Endothelial cell of umbilical vein (primary cell): Measurements from ENCODE around the gene SCAPER. TPM values are rescaled to one million over a fixed set of nuclear protein-coding genes. Genes with fewer than 3 reads are reported as not detected.

Source experiments
- BruUV-seq: library from RNA; stranded (reverse); fragments of 400-500 nt; replicated peaks from 2 replicates; lab custom pipeline; 2021; lab: Mats Ljungman, UMichigan
- CTCF ChIA-PET: fragments of 300-600, 350-600 bp; sonication (Branson Sonifier 250); formaldehyde crosslinking; loops from one replicate; lab custom pipeline; 2021; ENCODE audit warnings: antibody characterized with exemption, inconsistent platforms; lab: Charles Lee
- POLR2A ChIA-PET: fragments of 300-600, 350-600 bp; sonication (Branson Sonifier 250); formaldehyde crosslinking; loops from one replicate; lab custom pipeline; 2021; ENCODE audit warnings: antibody characterized with exemption, inconsistent platforms; lab: Charles Lee
- DNase-seq: peaks from one replicate; pipeline ENCODE4 v3.0.0-alpha.2; 2011; ENCODE audit warnings: low read depth, low spot score
- FAIRE-seq: peaks from 2 replicates; lab custom pipeline; 2011; peaks lifted over from hg19 to GRCh38; lab: Jason Lieb, UNC
- H2AFZ ChIP-seq: 2 replicates; pipeline ENCODE4 v1.6.0; 2012; ENCODE audit warnings: low read depth, low read length, control low read depth, inconsistent platforms
- H3K27ac ChIP-seq: 2 replicates; pipeline ENCODE4 v1.5.1; 2011; ENCODE audit warnings: low read depth, mild to moderate bottlenecking, control low read depth, low read length, moderate library complexity; ENCODE audit not compliant: insufficient read depth
- H3K27me3 ChIP-seq, 2 experiments: 2 replicates each; pipeline versions ENCODE4 v1.6.0 to v1.6.1; 2011; ENCODE audit warnings: low read length in 2 of 2, mixed read lengths in 1 of 2; ENCODE audit not compliant: control insufficient read depth in 2 of 2, insufficient read depth in 2 of 2
- H3K36me3 ChIP-seq, 2 experiments: 2 replicates in 1 of 2; 3 replicates in 1 of 2; pipeline ENCODE4 v1.5.1; 2011; ENCODE audit warnings: low read length in 2 of 2, mild to moderate bottlenecking in 1 of 2, moderate library complexity in 1 of 2; ENCODE audit not compliant: control insufficient read depth in 2 of 2, insufficient read depth in 2 of 2; ENCODE audit errors: extremely low read depth in 1 of 2
- H3K4me1 ChIP-seq: 3 replicates; pipeline ENCODE4 v1.5.1; 2011; ENCODE audit warnings: mild to moderate bottlenecking, low read length; ENCODE audit not compliant: control insufficient read depth, insufficient read depth; ENCODE audit errors: extremely low read depth
- H3K4me2 ChIP-seq: 2 replicates; pipeline ENCODE4 v1.6.1; 2011; ENCODE audit warnings: low read length, control low read depth, mixed read lengths; ENCODE audit not compliant: insufficient read depth
- H3K4me3 ChIP-seq, 3 experiments: fragments of 200-600 bp in 1 of 3; sonication (generic), shearing (Covaris generic) in 1 of 3; replicated peaks in 1 of 3; 2 replicates each; pipeline ENCODE4 v1.5.1; 2011 to 2016; ENCODE audit warnings: control low read depth in 3 of 3, low read length in 3 of 3, mild to moderate bottlenecking in 2 of 3, inconsistent platforms in 1 of 3, low read depth in 1 of 3, moderate library complexity in 1 of 3; ENCODE audit not compliant: insufficient read depth in 1 of 3
- H3K79me2 ChIP-seq: 2 replicates; pipeline ENCODE4 v1.6.0; 2012; ENCODE audit warnings: low read length, inconsistent platforms; ENCODE audit not compliant: control insufficient read depth, insufficient read depth
- H3K9ac ChIP-seq: replicated peaks from 2 replicates; pipeline ENCODE3; 2011; ENCODE audit warnings: low read length, control low read depth; ENCODE audit not compliant: insufficient read depth; ENCODE audit errors: extremely low read depth
- H3K9me1 ChIP-seq: replicated peaks from 3 replicates; pipeline ENCODE4 v1.6.0; 2011; ENCODE audit warnings: mild to moderate bottlenecking, low read length; ENCODE audit not compliant: control insufficient read depth, insufficient read depth; ENCODE audit errors: extremely low read depth
- H3K9me3 ChIP-seq: replicated peaks from 2 replicates; pipeline ENCODE4 v1.5.1; 2012; ENCODE audit warnings: low read length, inconsistent platforms; ENCODE audit not compliant: control insufficient read depth, insufficient read depth
- H4K20me1 ChIP-seq: replicated peaks from 2 replicates; pipeline ENCODE3; 2011; ENCODE audit warnings: mild to moderate bottlenecking, low read length; ENCODE audit not compliant: control insufficient read depth, insufficient read depth; ENCODE audit errors: extremely low read depth
- EZH2 ChIP-seq: IDR thresholded peaks from 2 replicates; pipeline ENCODE4 v1.6.1; 2012; ENCODE audit warnings: borderline replicate concordance, low read depth, mild to moderate bottlenecking, moderate library complexity, low read length, inconsistent platforms; ENCODE audit not compliant: severe bottlenecking
- FOS ChIP-seq: IDR thresholded peaks from 2 replicates; pipeline ENCODE4 v1.6.1; 2011; ENCODE audit warnings: mild to moderate bottlenecking, low read length, moderate library complexity, borderline replicate concordance; ENCODE audit not compliant: insufficient read depth
- GATA2 ChIP-seq: IDR thresholded peaks from 2 replicates; pipeline ENCODE4 v1.7.0; 2011; ENCODE audit warnings: low read depth, mild to moderate bottlenecking, moderate library complexity, mixed read lengths, low read length; ENCODE audit not compliant: insufficient read length, insufficient read depth
- JUN ChIP-seq: IDR thresholded peaks from 2 replicates; pipeline ENCODE4 v1.6.1; 2011; ENCODE audit warnings: borderline replicate concordance, low read depth; ENCODE audit not compliant: insufficient read length, insufficient read depth
- MYC ChIP-seq: IDR thresholded peaks from one replicate; pipeline ENCODE4 v1.6.1; 2011; ENCODE audit warnings: mild to moderate bottlenecking, low read depth, low read length
- POLR2A ChIP-seq: IDR thresholded peaks from 2 replicates; pipeline ENCODE4 v1.6.1; 2012; ENCODE audit warnings: low read depth, mild to moderate bottlenecking, control low read depth, low read length
- POLR2AphosphoS5 ChIP-seq: IDR thresholded peaks from 2 replicates; pipeline ENCODE4 v1.6.1; 2012; ENCODE audit warnings: low read depth, mild to moderate bottlenecking, control low read depth, low read length, moderate library complexity; ENCODE audit not compliant: insufficient read depth
- dilution Hi-C: fragments of 300-500 bp; cut with MboI; formaldehyde crosslinking; loops from one replicate; pipeline ENCODE4 v1.15.0; 2019; ENCODE audit warnings: low sequenced_read_pairs; ENCODE audit not compliant: extremely low pct_ligation_motif_present
- intact Hi-C: fragments of 100-400 bp; cut with micrococcal nuclease; formaldehyde crosslinking; loops from one replicate; pipeline ENCODE4 v1.10.0; 2022
- polyA plus RNA-seq, 4 experiments: library from polyadenylated mRNA; depleted of rRNA in 3 of 4; stranded (reverse) in 3 of 4; unstranded in 1 of 4; fragments of >200 nt; gene quantifications; 2 replicates each; pipeline versions ENCODE4 v1.2.1 to v1.2.3, GENCODE V29; 2011 to 2012; ENCODE audit warnings: missing spikeins in 1 of 4
- total RNA-seq: library from RNA; stranded (reverse); gene quantifications from 2 replicates; pipeline ENCODE4 v1.2.3, GENCODE V29; 2021
- TF ChIP-seq, protein P1 (sequence below), 2 donors: IDR thresholded peaks; 1 replicate in 1 of 2; 2 replicates in 1 of 2; pipeline ENCODE4 v1.5.1; 2011; ENCODE audit warnings: low read length in 2 of 2, mild to moderate bottlenecking in 2 of 2, moderate library complexity in 2 of 2, control low read depth in 1 of 2, inconsistent platforms in 1 of 2, low read depth in 1 of 2; ENCODE audit not compliant: insufficient read depth in 1 of 2; ENCODE audit errors: extremely low read depth in 1 of 2
- TF ChIP-seq, protein P2 (sequence below): IDR thresholded peaks from 2 replicates; pipeline ENCODE4 v1.6.1; 2011; ENCODE audit not compliant: insufficient read depth, insufficient read length

SCAPER gene
- total and polyA plus RNA-seq, 2 donors (not counting 3 experiments of a cell fraction or from before 2014, with no cell fraction given): 2.7 to 12.7 TPM

- FAIRE-seq (no peak), DNase-seq (no peak)
- Histone ChIP-seq H3K9me3 (no peaks in the 10 kb centered on the region), H2AFZ (no peak overlapping the region), H3K36me3 (no peaks in the 10 kb centered on the region), H3K27me3 (no peaks in the 10 kb centered on the region), H3K27ac (no peak overlapping the region), H3K9ac (no peak overlapping the region), H3K9me1 (no peaks in the 10 kb centered on the region), H3K4me1 (no peaks in the 10 kb centered on the region), H3K4me2 (no peak overlapping the region), H3K4me3 (no peak overlapping the region), H3K79me2 (no peaks in the 10 kb centered on the region), H4K20me1 (no peaks in the 10 kb centered on the region)
- no TSS peak for BruUV-seq
- intact Hi-C loops (no loop called here), dilution Hi-C loops (no loop called here)
- TF ChIP-seq JUN (no peak), POLR2AphosphoS5 (no peak), POLR2A (no peak), EZH2 (no peak), MYC (no peak), GATA2 (no peak), FOS (no peak)
- TF ChIP-seq, protein P1, sequence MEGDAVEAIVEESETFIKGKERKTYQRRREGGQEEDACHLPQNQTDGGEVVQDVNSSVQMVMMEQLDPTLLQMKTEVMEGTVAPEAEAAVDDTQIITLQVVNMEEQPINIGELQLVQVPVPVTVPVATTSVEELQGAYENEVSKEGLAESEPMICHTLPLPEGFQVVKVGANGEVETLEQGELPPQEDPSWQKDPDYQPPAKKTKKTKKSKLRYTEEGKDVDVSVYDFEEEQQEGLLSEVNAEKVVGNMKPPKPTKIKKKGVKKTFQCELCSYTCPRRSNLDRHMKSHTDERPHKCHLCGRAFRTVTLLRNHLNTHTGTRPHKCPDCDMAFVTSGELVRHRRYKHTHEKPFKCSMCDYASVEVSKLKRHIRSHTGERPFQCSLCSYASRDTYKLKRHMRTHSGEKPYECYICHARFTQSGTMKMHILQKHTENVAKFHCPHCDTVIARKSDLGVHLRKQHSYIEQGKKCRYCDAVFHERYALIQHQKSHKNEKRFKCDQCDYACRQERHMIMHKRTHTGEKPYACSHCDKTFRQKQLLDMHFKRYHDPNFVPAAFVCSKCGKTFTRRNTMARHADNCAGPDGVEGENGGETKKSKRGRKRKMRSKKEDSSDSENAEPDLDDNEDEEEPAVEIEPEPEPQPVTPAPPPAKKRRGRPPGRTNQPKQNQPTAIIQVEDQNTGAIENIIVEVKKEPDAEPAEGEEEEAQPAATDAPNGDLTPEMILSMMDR (IDR thresholded peaks at IDR 0.05; ENCODE audit: extremely low read depth in 1 of 2, insufficient read depth in 1 of 2, low read depth in 1 of 2, low read length in 2 of 2): no peak
- TF ChIP-seq, protein P2, sequence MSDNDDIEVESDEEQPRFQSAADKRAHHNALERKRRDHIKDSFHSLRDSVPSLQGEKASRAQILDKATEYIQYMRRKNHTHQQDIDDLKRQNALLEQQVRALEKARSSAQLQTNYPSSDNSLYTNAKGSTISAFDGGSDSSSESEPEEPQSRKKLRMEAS: no peak
- ChIA-PET POLR2A (no interaction called here), CTCF (no interaction called here)
Observed at GRCh38 chr15:76773234-76773633, 131.9 kb downstream of the SCAPER start.
